Measurements from ENCODE around the gene MAIP1.
A peak's percentile ranks its signal among the peaks of the same experiment; 100 is the strongest.
"Not testable (repeated sequence)": the region's sequence is repeated elsewhere in the genome, so short reads cannot be mapped to it uniquely, and the experiment has no call there.

The MAIP1 gene

DNA sequence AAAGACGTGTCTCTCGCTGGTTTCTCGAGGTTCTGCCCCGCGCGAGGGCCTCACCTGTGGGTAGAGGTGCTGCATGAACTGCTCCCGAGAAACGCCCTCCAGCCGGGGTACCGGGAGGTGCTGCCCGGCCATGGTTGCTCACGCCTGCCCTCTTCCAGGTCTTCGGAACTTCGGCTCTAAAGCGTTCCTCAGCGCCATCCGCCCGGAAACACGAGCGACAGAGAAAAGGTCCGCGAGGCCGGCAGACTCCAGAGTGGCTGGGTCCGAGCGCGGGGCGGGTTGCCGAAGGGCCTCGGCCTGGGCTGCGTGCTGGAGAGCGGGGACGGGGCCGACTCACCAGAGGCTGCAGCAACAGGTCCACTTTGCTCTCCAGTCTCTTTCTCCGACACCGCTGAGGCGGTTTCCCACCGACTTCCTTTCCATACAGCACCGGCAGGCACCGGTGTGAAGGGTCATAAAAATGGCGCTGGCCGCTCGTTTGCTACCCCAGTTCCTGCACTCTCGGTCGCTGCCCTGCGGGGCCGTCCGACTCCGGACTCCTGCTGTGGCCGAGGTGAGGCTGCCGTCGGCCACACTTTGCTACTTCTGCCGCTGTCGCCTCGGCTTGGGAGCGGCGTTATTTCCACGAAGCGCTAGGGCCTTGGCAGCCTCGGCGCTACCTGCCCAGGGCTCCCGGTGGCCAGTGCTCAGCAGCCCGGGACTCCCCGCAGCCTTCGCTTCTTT is at the start of gene MAIP1, which contains the start of gene TYW5:
Gene MAIP1 (plus strand): TSS at position 244 of the 723 bp plus-strand sequence. CDS start 217 bp downstream, at position 461.
Gene TYW5 (minus strand): TSS at position 153 of the 723 bp plus-strand sequence. CDS start 21 bp downstream, at position 132.
- H3K4me3 Mint-ChIP-seq: peak within 1 kb of the TSS; percentile 98
- H3K27ac Mint-ChIP-seq: peak within 1 kb of the TSS; percentile 92
- peaks cover 44% of the 10 kb centered on the region for H3K36me3 Mint-ChIP-seq (ENCODE audit: low read depth)
- intact Hi-C loops (cut with micrococcal nuclease): loop anchor here (2.0 to 5.0 kb wide), 2 partner anchors 45 to 857 kb away; partner anchors contain the start of genes BZW1 and C2orf69
- no peaks in the 10 kb centered on the region for H3K9me3 Mint-ChIP-seq
- no peaks in the 10 kb centered on the region for H3K27me3 Mint-ChIP-seq
- H3K4me1 Mint-ChIP-seq (ENCODE audit: low read depth): peaks cover 41% of the 10 kb centered on the region

DNA sequence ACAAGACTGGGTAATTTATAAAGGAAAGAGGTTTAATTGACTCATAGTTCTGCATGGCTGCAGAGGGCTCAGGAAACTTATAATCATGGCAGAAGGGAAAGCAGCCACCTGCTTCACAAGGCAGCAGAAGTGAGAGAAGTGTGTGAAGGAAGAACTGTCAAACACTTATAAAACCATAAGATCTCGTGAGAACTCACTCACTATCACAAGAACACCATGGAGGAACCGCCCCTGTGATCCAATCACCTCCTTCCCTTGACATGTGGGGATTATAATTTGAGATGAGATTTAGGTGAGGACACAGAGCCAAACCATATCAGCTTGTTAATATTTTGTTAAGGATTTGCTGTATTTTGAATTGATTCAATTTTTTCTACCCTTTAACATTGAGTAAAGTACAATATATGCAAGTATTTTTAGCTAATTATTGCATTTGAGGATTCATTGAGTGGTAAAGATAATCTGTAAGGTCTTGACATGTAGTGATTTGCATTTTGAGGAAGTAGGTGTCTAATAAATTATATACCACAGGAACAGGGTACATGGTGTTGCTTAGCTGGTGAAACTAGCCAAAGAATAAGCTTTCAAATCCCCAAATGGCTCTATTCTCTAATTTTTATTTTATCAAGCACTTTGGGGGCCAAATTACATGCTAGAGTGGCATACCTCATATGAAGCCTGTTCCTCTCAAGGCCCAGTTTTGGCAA is 48.2 kb upstream of the MAIP1 start:
- Mint-ChIP-seq H3K36me3 (ENCODE audit: low read depth) (peaks cover 11% of the 10 kb centered on the region), H3K27me3 (no peaks in the 10 kb centered on the region), H3K9me3 (no peaks in the 10 kb centered on the region), H3K4me1 (ENCODE audit: low read depth) (peaks cover 12% of the 10 kb centered on the region), H3K27ac (no peak overlapping the region), H3K4me3 (no peak overlapping the region)
- intact Hi-C loops (cut with micrococcal nuclease): no loop called here

- peak overlapping the region; percentile 90 for H3K4me3 Mint-ChIP-seq
- H3K9me3 Mint-ChIP-seq: no peaks in the 10 kb centered on the region
- H3K4me1 Mint-ChIP-seq (ENCODE audit: low read depth): peaks cover 20% of the 10 kb centered on the region
- peaks cover 17% of the 10 kb centered on the region for H3K36me3 Mint-ChIP-seq (ENCODE audit: low read depth)
- intact Hi-C loops (cut with micrococcal nuclease): loop anchor here (2.0 to 5.0 kb wide), 3 partner anchors 44 to 453 kb away; partner anchors contain the start of genes FTCDNL1, MAIP1, SATB2 and TYW5
- peak overlapping the region; percentile 91 for H3K27ac Mint-ChIP-seq
- no peaks in the 10 kb centered on the region for H3K27me3 Mint-ChIP-seq
Observed at GRCh38 chr2:199910338-199911051, 44.9 kb upstream of the MAIP1 start.

- H3K36me3 Mint-ChIP-seq (ENCODE audit: low read depth): peaks cover 22% of the 10 kb centered on the region
- H3K27ac Mint-ChIP-seq: peak within 1 kb of the TSS; percentile 91
- no peaks in the 10 kb centered on the region for H3K27me3 Mint-ChIP-seq
- H3K4me1 Mint-ChIP-seq (ENCODE audit: low read depth): peaks cover 20% of the 10 kb centered on the region
- intact Hi-C loops (cut with micrococcal nuclease): loop anchor here (2.0 to 5.0 kb wide), 3 partner anchors 44 to 454 kb away; partner anchors contain the start of genes FTCDNL1, MAIP1, SATB2 and TYW5
- no peaks in the 10 kb centered on the region for H3K9me3 Mint-ChIP-seq
- peak within 1 kb of the TSS; percentile 90 for H3K4me3 Mint-ChIP-seq
Observed at GRCh38 chr2:199911052-199911876, 44.1 kb upstream of the MAIP1 start, which contains the start of gene C2orf69. Gene C2orf69 (plus strand): TSS chr2:199911293. CDS start chr2:199911439, 146 bp downstream.

DNA sequence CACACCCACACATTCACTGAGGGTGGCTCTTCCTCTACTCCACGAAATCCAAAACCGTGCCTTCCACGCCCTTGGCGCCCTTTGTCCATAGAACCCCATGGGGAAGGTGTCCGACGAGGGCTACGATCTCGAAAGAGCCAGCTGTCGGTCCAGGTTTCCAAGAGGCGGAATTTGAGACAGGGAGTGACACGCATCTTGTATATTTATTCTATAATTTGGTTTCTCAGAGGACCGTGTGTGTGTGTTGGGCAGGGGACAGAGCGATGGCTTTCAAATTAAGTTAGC is 43.6 kb upstream of the MAIP1 start:
- Mint-ChIP-seq H3K4me1 (ENCODE audit: low read depth) (peaks cover 20% of the 10 kb centered on the region), H3K4me3 (peak overlapping the region; percentile 90), H3K27ac (peak overlapping the region; percentile 91), H3K27me3 (no peaks in the 10 kb centered on the region), H3K36me3 (ENCODE audit: low read depth) (peaks cover 28% of the 10 kb centered on the region), H3K9me3 (no peaks in the 10 kb centered on the region)
- intact Hi-C loops (cut with micrococcal nuclease): loop anchor here (2.0 to 5.0 kb wide), 3 partner anchors 43 to 455 kb away; partner anchors contain the start of genes FTCDNL1, MAIP1, SATB2 and TYW5

DNA sequence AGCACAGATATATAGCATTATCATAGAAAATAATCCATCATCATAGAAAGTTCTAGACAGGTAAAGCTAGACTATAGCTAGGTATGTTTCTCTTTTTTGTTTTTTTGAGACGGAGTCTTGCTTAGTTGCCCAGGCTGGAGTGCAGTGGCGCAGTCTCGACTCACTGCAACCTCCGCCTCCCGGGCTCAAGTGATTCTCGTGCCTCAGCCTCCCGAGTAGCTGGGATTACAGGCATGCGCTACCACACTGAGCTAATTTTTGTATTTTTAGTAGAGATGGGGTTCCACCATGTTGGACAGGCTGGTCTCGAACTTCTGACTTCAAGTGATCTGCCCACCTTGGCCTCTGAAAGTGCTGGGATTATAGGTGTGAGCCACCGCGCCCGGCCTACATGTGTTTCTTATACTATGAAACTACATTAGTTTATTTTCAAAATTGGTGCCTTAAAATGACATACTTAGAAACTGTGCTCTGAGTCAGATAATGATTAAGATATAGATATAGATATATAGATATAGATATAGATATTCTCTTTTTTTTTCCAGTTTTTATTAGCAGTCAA is 42.7 kb upstream of the MAIP1 start:
- not testable (repeated sequence) for H3K27me3 Mint-ChIP-seq, H3K27ac Mint-ChIP-seq, H3K9me3 Mint-ChIP-seq
- Mint-ChIP-seq H3K4me3 (peak overlapping the region; percentile 26), H3K4me1 (ENCODE audit: low read depth) (peaks cover 20% of the 10 kb centered on the region), H3K36me3 (ENCODE audit: low read depth) (peaks cover 36% of the 10 kb centered on the region)
- intact Hi-C loops (cut with micrococcal nuclease): loop anchor here (5.0 kb wide), 1 partner anchor 455 kb away; the partner anchor contains the start of gene SATB2

DNA sequence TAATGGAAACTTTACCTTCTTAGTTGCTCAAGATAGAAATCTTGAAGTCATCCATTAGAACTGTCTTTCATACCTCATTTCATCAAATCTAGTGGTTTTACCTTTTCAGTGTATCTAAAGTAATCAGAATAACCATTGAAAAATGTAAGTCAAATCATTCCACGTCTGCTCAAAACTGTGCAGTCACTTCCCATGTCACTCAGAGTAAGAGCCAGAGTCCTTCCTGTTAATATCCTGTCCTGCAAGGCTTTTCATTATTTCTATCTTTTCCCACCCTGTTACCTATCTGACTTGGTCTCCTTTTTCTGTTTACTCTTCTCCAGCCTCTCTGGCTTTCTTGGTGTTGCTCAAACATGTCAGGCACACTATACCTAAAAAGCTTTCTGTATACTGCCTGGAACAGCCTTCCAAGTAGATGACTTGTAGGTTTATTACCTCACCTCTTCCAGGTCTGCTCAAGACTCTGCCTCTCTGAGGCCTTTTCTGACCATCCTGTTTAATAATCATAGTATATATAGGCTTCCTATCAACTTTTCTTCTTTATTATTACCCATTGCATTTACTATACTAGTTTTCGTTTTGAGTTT is 40.9 kb upstream of the MAIP1 start:
- H3K27me3 Mint-ChIP-seq: no peaks in the 10 kb centered on the region
- no peaks in the 10 kb centered on the region for H3K9me3 Mint-ChIP-seq
- H3K4me3 Mint-ChIP-seq: no peak overlapping the region
- intact Hi-C loops (cut with micrococcal nuclease): loop anchor here (5.0 kb wide), 1 partner anchor 457 kb away; the partner anchor contains the start of gene SATB2
- H3K27ac Mint-ChIP-seq: no peak overlapping the region
- H3K36me3 Mint-ChIP-seq (ENCODE audit: low read depth): peaks cover 51% of the 10 kb centered on the region
- H3K4me1 Mint-ChIP-seq (ENCODE audit: low read depth): peaks cover 20% of the 10 kb centered on the region

DNA sequence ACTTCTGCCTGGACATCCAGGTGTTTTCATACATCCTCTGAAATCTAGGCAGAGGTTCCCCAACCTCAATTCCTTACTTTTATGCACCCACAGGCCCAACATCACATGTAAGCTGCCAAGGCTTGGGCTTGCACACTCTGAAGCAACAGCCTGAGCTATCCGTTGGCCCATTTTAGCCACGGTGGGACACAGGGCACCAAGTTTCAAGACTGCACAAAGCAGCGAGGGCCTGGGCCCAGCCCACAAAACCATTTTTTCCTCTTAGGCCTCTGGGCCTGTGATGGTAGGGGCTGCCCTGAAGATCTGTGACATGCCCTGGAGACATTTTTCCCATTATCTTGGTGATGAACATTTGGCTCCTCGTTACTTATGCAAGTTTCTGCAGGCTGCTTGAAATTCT is 38.4 kb upstream of the MAIP1 start:
- Mint-ChIP-seq H3K27ac (no peak overlapping the region), H3K4me1 (ENCODE audit: low read depth) (peaks cover 17% of the 10 kb centered on the region), H3K27me3 (no peaks in the 10 kb centered on the region), H3K4me3 (no peak overlapping the region), H3K9me3 (no peaks in the 10 kb centered on the region), H3K36me3 (ENCODE audit: low read depth) (peaks cover 42% of the 10 kb centered on the region)
- intact Hi-C loops (cut with micrococcal nuclease): no loop called here

DNA sequence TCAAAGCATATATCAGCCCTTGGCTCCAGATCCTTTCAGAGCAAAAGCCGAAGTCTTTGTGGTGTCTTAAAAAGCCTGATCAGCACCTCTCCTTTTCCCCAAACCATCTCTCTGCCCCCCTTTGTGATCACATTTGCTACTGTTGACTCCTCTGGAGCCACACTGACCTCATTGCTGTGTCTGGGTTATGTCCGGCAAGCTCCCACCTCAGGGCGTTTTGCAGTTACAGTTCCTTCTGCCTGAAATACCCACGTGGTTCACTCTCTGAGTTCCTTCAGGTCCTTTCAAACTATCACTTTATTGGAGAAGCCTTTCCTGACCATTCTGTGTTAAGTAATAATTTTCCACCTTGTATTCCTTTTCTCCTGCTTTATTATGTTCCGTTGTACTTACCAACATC is 32.5 kb upstream of the MAIP1 start:
- H3K4me3 Mint-ChIP-seq: no peak overlapping the region
- peaks cover 19% of the 10 kb centered on the region for H3K4me1 Mint-ChIP-seq (ENCODE audit: low read depth)
- H3K36me3 Mint-ChIP-seq (ENCODE audit: low read depth): peaks cover 27% of the 10 kb centered on the region
- no peaks in the 10 kb centered on the region for H3K27me3 Mint-ChIP-seq
- intact Hi-C loops (cut with micrococcal nuclease): no loop called here
- no peaks in the 10 kb centered on the region for H3K9me3 Mint-ChIP-seq
- no peak overlapping the region for H3K27ac Mint-ChIP-seq

DNA sequence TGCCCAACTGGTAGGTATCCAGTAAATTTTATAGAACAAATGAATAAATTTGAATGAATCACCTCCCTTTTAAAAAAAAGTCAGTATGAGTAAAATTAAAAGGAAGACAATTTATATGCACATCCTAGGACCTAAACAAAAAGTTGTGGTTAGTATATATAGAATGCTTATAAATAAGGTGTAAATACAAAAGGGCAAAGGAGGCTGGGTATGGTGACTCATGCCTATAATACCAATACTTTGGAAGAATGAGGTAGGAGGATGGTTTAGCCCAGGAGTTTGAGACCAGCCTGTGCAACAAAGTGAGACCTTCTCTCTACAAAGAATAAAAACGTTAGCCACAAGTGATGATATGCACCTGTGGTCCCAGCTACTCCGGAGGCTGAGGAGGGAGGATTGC is 31.5 kb upstream of the MAIP1 start:
- no peaks in the 10 kb centered on the region for H3K9me3 Mint-ChIP-seq
- H3K4me3 Mint-ChIP-seq: no peak overlapping the region
- peaks cover 19% of the 10 kb centered on the region for H3K4me1 Mint-ChIP-seq (ENCODE audit: low read depth)
- no peak overlapping the region for H3K27ac Mint-ChIP-seq
- intact Hi-C loops (cut with micrococcal nuclease): no loop called here
- no peaks in the 10 kb centered on the region for H3K27me3 Mint-ChIP-seq
- peaks cover 18% of the 10 kb centered on the region for H3K36me3 Mint-ChIP-seq (ENCODE audit: low read depth)

- Mint-ChIP-seq H3K4me1 (ENCODE audit: low read depth) (peaks cover 19% of the 10 kb centered on the region), H3K27ac (no peak overlapping the region), H3K27me3 (no peaks in the 10 kb centered on the region), H3K36me3 (ENCODE audit: low read depth) (peaks cover 28% of the 10 kb centered on the region), H3K9me3 (no peaks in the 10 kb centered on the region), H3K4me3 (no peak overlapping the region)
- intact Hi-C loops (cut with micrococcal nuclease): no loop called here
Observed at GRCh38 chr2:199926806-199927205, 28.6 kb upstream of the MAIP1 start.

DNA sequence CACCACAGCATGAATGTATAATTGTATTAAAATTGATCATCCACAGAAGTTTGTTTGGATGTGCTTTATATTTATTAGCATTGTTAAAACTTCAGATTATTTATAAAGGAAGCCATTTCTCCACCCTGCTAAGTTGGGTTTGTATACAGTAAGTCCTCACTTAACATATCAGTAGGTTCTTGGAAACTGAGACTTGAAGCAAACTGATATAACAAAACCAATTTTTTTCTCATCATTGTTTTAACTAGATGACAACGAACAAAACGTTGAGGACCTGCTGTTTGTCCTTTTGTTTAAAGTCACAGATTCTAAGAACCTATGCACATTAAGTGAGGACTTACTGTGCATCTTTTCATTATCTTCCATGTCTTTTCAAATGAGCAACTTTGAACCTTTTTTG is 27.2 kb upstream of the MAIP1 start:
- H3K27me3 Mint-ChIP-seq: no peaks in the 10 kb centered on the region
- peaks cover 6% of the 10 kb centered on the region for H3K4me1 Mint-ChIP-seq (ENCODE audit: low read depth)
- peaks cover 37% of the 10 kb centered on the region for H3K36me3 Mint-ChIP-seq (ENCODE audit: low read depth)
- H3K9me3 Mint-ChIP-seq: no peaks in the 10 kb centered on the region
- H3K27ac Mint-ChIP-seq: no peak overlapping the region
- H3K4me3 Mint-ChIP-seq: no peak overlapping the region
- intact Hi-C loops (cut with micrococcal nuclease): no loop called here

Data from dendritic cell treated with granulocyte-macrophage colony-stimulating factor and Interleukin-4, amounts not matched to agents 40 ng/mL and 50 ng/mL, for 4 days (primary cell).